Sigmoid colon (tissue), 4 donors: ENCODE measurements around the gene SLC22A31.

Experiments used
- EP300 ChIP-seq, 4 donors: sonication (generic); formaldehyde crosslinking; IDR thresholded peaks; one replicate each; pipeline ENCODE4 v1.6.1; 2017; ENCODE audit warnings: antibody characterized with exemption in 4 of 4
- TF ChIP-seq, protein P1 (sequence below), 4 experiments: fragments of 450-650 bp in 3 of 4; fragments of 200-600 bp in 1 of 4; IDR thresholded peaks; one replicate each; pipeline ENCODE4 v1.5.1; 2016 to 2019; ENCODE audit warnings: antibody characterized with exemption in 4 of 4, mild to moderate bottlenecking in 3 of 4, moderate library complexity in 2 of 4

DNA sequence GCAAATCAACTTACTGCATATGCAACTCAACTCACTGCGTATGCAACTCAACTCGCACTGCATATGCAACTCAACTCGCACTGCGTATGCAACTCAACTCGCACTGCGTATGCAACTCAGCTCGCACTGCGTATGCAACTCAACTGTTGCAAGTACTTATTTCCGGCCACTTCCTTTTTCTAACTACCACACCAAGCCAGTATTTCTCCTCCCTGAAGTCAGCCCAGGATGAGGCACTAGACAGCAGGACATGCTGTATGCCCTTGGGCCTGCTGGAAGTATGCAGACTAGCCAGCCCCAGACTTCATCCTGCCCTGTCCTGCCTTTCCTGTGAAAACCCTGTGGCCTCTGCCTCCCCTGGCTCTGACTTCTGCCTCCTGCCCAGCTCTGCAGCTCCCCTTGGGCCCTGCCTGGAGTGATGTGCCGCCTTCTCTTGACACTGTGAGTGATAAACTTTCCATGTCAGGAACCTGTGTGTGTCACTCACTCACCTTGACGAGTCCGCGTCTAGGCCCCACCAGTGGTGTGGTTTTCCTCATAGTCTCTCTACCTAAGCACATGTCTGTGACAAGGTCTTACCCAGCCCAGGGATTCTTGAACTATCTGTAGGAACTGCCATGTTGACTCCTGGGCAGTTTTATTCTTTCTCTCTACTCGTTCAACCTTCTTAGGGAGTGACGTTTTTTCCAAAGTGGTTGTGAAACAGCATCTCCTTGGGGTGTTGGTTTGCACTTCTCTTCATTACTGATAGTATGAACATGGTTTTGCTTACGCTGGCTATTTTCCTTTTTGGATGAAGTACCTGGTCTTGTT, 33.5 kb upstream of the SLC22A31 start:
- TF ChIP-seq, protein P1, sequence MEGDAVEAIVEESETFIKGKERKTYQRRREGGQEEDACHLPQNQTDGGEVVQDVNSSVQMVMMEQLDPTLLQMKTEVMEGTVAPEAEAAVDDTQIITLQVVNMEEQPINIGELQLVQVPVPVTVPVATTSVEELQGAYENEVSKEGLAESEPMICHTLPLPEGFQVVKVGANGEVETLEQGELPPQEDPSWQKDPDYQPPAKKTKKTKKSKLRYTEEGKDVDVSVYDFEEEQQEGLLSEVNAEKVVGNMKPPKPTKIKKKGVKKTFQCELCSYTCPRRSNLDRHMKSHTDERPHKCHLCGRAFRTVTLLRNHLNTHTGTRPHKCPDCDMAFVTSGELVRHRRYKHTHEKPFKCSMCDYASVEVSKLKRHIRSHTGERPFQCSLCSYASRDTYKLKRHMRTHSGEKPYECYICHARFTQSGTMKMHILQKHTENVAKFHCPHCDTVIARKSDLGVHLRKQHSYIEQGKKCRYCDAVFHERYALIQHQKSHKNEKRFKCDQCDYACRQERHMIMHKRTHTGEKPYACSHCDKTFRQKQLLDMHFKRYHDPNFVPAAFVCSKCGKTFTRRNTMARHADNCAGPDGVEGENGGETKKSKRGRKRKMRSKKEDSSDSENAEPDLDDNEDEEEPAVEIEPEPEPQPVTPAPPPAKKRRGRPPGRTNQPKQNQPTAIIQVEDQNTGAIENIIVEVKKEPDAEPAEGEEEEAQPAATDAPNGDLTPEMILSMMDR (IDR thresholded peaks at IDR 0.05): no peak
- no peak for TF ChIP-seq EP300 (IDR thresholded peaks at IDR 0.05)
